ENCODE measurements around the gene MTARC2. TPM values are rescaled to one million over a fixed set of nuclear protein-coding genes. Genes with fewer than 3 reads are reported as not detected.

MTARC2 gene
- total and polyA plus RNA-seq, 2 of the 13 experiments (the other 11 are each of a cell fraction or from before 2014, with no cell fraction given), result 8.5 to 10.1 TPM

DNA sequence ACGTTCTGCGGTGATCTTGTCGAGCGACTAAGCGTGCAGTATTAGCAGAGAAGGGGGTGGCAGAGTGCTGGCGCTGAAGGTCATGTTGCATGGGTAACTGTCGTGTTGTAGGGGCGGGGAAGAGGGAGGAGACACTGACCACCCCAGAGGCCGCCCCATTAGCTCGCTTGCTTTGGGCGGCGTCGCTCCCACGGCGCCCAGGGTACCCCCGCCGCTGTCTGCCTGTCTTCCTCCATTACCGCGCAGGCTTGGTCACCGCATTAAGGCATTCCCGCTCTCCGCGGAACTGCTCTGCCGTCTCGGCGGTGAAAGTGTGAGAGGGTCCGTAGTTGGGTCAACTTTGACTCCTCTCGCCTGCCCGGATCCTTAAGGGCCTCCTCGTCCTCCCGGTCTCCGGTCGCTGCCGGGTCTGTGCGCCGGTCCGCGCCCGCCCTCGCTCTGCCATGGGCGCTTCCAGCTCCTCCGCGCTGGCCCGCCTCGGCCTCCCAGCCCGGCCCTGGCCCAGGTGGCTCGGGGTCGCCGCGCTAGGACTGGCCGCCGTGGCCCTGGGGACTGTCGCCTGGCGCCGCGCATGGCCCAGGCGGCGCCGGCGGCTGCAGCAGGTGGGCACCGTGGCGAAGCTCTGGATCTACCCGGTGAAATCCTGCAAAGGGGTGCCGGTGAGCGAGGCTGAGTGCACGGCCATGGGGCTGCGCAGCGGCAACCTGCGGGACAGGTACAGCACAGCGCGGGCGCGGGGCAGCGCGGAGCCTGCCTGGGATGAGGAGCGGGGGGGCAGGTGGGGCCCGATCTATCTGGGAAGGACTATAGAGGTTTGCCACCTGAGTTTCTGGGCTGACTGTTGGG, at the start of gene MTARC2 (continued):
- TF ChIP-seq ZNF337 (CRISPR knock-in tag; IDR thresholded peaks at IDR 0.05; ENCODE audit: borderline replicate concordance, low read depth), result 0 out of 2 replicates have a peak, but pooled peaks have one; percentile 67
- no peak for TF ChIP-seq SRF (IDR thresholded peaks at IDR 0.05; ENCODE audit: low read depth, low read length)
- TF ChIP-seq, protein P1, sequence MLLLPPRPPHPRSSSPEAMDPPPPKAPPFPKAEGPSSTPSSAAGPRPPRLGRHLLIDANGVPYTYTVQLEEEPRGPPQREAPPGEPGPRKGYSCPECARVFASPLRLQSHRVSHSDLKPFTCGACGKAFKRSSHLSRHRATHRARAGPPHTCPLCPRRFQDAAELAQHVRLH (CRISPR knock-in tag; IDR thresholded peaks at IDR 0.05; ENCODE audit: borderline replicate concordance, low read depth), result 0 out of 2 replicates have a peak, but pooled peaks have one; percentile 24
- no peak for TF ChIP-seq CHD2 (IDR thresholded peaks at IDR 0.05; ENCODE audit: low read depth, low read length)
- peak; percentile 88 for TF ChIP-seq ZFX (CRISPR knock-in tag; IDR thresholded peaks at IDR 0.05; ENCODE audit: low read depth)
- peak; percentile 77 for TF ChIP-seq RBM39 (IDR thresholded peaks at IDR 0.05; ENCODE audit: low read depth, low read length, poor library complexity, severe bottlenecking)
- TF ChIP-seq, protein P2, sequence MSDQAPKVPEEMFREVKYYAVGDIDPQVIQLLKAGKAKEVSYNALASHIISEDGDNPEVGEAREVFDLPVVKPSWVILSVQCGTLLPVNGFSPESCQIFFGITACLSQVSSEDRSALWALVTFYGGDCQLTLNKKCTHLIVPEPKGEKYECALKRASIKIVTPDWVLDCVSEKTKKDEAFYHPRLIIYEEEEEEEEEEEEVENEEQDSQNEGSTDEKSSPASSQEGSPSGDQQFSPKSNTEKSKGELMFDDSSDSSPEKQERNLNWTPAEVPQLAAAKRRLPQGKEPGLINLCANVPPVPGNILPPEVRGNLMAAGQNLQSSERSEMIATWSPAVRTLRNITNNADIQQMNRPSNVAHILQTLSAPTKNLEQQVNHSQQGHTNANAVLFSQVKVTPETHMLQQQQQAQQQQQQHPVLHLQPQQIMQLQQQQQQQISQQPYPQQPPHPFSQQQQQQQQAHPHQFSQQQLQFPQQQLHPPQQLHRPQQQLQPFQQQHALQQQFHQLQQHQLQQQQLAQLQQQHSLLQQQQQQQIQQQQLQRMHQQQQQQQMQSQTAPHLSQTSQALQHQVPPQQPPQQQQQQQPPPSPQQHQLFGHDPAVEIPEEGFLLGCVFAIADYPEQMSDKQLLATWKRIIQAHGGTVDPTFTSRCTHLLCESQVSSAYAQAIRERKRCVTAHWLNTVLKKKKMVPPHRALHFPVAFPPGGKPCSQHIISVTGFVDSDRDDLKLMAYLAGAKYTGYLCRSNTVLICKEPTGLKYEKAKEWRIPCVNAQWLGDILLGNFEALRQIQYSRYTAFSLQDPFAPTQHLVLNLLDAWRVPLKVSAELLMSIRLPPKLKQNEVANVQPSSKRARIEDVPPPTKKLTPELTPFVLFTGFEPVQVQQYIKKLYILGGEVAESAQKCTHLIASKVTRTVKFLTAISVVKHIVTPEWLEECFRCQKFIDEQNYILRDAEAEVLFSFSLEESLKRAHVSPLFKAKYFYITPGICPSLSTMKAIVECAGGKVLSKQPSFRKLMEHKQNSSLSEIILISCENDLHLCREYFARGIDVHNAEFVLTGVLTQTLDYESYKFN (CRISPR knock-in tag; conservative IDR thresholded peaks at IDR 0.05), result peak; percentile 20
- TF ChIP-seq, protein P3, sequence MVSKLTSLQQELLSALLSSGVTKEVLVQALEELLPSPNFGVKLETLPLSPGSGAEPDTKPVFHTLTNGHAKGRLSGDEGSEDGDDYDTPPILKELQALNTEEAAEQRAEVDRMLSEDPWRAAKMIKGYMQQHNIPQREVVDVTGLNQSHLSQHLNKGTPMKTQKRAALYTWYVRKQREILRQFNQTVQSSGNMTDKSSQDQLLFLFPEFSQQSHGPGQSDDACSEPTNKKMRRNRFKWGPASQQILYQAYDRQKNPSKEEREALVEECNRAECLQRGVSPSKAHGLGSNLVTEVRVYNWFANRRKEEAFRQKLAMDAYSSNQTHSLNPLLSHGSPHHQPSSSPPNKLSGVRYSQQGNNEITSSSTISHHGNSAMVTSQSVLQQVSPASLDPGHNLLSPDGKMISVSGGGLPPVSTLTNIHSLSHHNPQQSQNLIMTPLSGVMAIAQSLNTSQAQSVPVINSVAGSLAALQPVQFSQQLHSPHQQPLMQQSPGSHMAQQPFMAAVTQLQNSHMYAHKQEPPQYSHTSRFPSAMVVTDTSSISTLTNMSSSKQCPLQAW (CRISPR knock-in tag; IDR thresholded peaks at IDR 0.05), result no peak
- TF ChIP-seq ZNF329 (CRISPR knock-in tag; IDR thresholded peaks at IDR 0.05; ENCODE audit: low read depth), result no peak
- peak; percentile 92 for TF ChIP-seq TMF1 (CRISPR knock-in tag; IDR thresholded peaks at IDR 0.05; ENCODE audit: low read depth)
- peak; percentile 57; the same call in 1 of the 2 replicates for TF ChIP-seq RXRB (CRISPR knock-in tag; IDR thresholded peaks at IDR 0.05; ENCODE audit: borderline replicate concordance)
- TF ChIP-seq, protein P4, sequence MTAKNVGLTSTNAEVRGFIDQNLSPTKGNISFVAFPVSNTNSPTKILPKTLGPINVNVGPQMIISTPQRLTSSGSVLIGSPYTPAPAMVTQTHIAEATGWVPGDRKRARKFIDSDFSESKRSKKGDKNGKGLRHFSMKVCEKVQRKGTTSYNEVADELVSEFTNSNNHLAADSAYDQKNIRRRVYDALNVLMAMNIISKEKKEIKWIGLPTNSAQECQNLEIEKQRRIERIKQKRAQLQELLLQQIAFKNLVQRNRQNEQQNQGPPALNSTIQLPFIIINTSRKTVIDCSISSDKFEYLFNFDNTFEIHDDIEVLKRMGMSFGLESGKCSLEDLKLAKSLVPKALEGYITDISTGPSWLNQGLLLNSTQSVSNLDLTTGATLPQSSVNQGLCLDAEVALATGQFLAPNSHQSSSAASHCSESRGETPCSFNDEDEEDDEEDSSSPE (CRISPR knock-in tag; IDR thresholded peaks at IDR 0.05), result peak; percentile 64
- no peak for TF ChIP-seq NCOA1 (CRISPR knock-in tag; IDR thresholded peaks at IDR 0.05)
- TF ChIP-seq ZNF44 (CRISPR knock-in tag; IDR thresholded peaks at IDR 0.05), result no peak
- TF ChIP-seq HES4 (CRISPR knock-in tag; IDR thresholded peaks at IDR 0.05; ENCODE audit: borderline replicate concordance), result 0 out of 2 replicates have a peak, but pooled peaks have one; percentile 53
- TF ChIP-seq, protein P5, sequence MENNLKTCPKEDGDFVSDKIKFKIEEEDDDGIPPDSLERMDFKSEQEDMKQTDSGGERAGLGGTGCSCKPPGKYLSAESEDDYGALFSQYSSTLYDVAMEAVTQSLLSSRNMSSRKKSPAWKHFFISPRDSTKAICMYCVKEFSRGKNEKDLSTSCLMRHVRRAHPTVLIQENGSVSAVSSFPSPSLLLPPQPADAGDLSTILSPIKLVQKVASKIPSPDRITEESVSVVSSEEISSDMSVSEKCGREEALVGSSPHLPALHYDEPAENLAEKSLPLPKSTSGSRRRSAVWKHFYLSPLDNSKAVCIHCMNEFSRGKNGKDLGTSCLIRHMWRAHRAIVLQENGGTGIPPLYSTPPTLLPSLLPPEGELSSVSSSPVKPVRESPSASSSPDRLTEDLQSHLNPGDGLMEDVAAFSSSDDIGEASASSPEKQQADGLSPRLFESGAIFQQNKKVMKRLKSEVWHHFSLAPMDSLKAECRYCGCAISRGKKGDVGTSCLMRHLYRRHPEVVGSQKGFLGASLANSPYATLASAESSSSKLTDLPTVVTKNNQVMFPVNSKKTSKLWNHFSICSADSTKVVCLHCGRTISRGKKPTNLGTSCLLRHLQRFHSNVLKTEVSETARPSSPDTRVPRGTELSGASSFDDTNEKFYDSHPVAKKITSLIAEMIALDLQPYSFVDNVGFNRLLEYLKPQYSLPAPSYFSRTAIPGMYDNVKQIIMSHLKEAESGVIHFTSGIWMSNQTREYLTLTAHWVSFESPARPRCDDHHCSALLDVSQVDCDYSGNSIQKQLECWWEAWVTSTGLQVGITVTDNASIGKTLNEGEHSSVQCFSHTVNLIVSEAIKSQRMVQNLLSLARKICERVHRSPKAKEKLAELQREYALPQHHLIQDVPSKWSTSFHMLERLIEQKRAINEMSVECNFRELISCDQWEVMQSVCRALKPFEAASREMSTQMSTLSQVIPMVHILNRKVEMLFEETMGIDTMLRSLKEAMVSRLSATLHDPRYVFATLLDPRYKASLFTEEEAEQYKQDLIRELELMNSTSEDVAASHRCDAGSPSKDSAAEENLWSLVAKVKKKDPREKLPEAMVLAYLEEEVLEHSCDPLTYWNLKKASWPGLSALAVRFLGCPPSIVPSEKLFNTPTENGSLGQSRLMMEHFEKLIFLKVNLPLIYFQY (CRISPR knock-in tag; IDR thresholded peaks at IDR 0.05; ENCODE audit: borderline replicate concordance), result 0 out of 2 replicates have a peak, but pooled peaks have one; percentile 26
- no peak for TF ChIP-seq SIX1 (CRISPR knock-in tag; IDR thresholded peaks at IDR 0.05; ENCODE audit: borderline replicate concordance)

Data from HepG2 (cell line).